ENCODE results near the gene MEP1A.

GRCh38 chr6:46772016-46772415, 21.2 kb upstream of the MEP1A start:
- TF ChIP-seq CTCF (IDR thresholded peaks at IDR 0.05): no peak
- TF ChIP-seq POLR2AphosphoS5 (IDR thresholded peaks at IDR 0.05): no peak
- TF ChIP-seq EP300 (IDR thresholded peaks at IDR 0.05): no peak
- no peak for TF ChIP-seq POLR2A (IDR thresholded peaks at IDR 0.05; ENCODE audit: low read depth)

Data from esophagus muscularis mucosa (tissue), 4 donors.